ENCODE measurements around the gene TSPAN14. TPM values are rescaled to one million over a fixed set of nuclear protein-coding genes. Genes with fewer than 3 reads are reported as not detected.
A peak's percentile ranks its signal among the peaks of the same experiment; 100 is the strongest.

Gene TSPAN14
- total RNA-seq, 4 donors from 2014 or later = 37.1 to 110 (median 66.1) TPM

DNA sequence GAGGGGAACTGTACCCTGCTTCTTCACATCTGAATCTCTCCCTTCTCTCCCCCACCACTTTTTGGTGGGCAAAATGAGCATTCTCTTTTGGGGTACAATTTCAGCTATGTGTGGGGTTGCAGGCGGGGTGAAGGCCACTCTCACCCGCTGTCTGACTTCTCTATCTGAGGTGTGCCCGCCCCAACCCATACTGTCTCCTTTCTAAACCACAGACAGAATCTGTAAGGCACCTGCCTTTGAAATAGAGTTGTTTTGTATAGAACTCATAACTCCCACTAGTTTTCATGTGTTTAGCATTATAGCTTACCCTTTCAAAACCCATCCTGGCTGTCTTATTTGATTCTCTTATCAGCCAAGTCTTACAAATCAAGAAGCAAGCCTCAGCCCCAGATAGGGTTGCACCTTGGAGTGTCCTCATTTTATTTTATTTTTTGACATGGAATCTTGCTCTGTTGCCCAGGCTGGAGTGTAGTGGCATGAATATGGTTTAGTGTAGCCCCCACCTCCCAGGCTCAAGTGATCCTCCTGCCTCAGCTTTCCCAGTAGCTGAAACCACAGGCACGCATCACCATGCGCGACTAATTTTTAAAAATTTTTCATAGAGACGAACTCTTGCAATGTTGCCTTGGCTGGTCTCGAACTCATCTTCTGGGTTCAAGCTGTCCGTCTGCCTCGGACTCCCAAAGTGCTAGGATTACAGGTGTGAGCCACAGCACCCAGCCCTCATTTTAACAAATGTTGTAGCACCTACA, 11.9 kb downstream of the TSPAN14 start:
- intact Hi-C loops (cut with DNase I; ENCODE audit: low total_unique reads) = no loop called here
- no peaks in the 10 kb centered on the region for H3K36me3 ChIP-seq
- H3K4me3 ChIP-seq = no peak overlapping the region
- H3K27ac ChIP-seq = peak overlapping the region; percentile 68 to 83
- no peaks in the 10 kb centered on the region for H3K9me3 ChIP-seq
- no peak for TF ChIP-seq POLR2A (IDR thresholded peaks at IDR 0.05)
- TF ChIP-seq, protein P1, sequence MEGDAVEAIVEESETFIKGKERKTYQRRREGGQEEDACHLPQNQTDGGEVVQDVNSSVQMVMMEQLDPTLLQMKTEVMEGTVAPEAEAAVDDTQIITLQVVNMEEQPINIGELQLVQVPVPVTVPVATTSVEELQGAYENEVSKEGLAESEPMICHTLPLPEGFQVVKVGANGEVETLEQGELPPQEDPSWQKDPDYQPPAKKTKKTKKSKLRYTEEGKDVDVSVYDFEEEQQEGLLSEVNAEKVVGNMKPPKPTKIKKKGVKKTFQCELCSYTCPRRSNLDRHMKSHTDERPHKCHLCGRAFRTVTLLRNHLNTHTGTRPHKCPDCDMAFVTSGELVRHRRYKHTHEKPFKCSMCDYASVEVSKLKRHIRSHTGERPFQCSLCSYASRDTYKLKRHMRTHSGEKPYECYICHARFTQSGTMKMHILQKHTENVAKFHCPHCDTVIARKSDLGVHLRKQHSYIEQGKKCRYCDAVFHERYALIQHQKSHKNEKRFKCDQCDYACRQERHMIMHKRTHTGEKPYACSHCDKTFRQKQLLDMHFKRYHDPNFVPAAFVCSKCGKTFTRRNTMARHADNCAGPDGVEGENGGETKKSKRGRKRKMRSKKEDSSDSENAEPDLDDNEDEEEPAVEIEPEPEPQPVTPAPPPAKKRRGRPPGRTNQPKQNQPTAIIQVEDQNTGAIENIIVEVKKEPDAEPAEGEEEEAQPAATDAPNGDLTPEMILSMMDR (IDR thresholded peaks at IDR 0.05) = no peak
- H3K4me1 ChIP-seq = peaks cover 8 to 29% of the 10 kb centered on the region in 2 donors
- DNase-seq = no peak
- H3K27me3 ChIP-seq = no peaks in the 10 kb centered on the region

- no peak for DNase-seq
- no peak for TF ChIP-seq POLR2A (IDR thresholded peaks at IDR 0.05)
- TF ChIP-seq, protein P1 (IDR thresholded peaks at IDR 0.05) = no peak
- Histone ChIP-seq H3K4me1 (peaks cover 6 to 29% of the 10 kb centered on the region in 2 donors), H3K36me3 (no peaks in the 10 kb centered on the region), H3K9me3 (no peaks in the 10 kb centered on the region), H3K27ac (peak overlapping the region; percentile 68 to 83), H3K27me3 (no peaks in the 10 kb centered on the region), H3K4me3 (no peak overlapping the region)
- intact Hi-C loops (cut with DNase I; ENCODE audit: low total_unique reads) = no loop called here
Measured at GRCh38 chr10:80466724-80467326, 12.7 kb downstream of the TSPAN14 start.

DNA sequence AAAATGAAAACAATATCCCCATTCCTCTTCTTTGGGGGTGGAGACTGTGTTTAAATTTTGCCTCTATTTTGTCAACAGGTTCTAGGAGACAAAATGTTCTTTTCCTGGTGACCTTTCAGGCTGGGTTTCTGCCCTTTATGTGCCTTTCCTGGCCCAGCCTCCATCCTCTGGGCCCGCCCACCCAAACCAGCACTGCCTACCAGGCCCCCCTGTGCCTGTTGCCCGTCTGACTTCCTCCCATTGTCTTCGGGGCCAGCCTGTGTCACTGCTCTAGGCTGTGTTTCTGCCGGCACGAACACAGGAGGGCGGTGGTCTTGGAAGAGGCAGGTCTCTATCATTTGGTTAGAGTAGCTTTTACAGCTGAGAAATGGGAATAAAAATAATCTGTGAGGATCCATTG, 13.9 kb downstream of the TSPAN14 start:
- no peaks in the 10 kb centered on the region for H3K36me3 ChIP-seq
- peaks cover 0 to 29% of the 10 kb centered on the region in 2 donors for H3K4me1 ChIP-seq
- intact Hi-C loops (cut with DNase I; ENCODE audit: low total_unique reads) = no loop called here
- no peaks in the 10 kb centered on the region for H3K9me3 ChIP-seq
- H3K4me3 ChIP-seq = no peak overlapping the region
- peak overlapping the region; percentile 68 to 83 for H3K27ac ChIP-seq
- DNase-seq = peak; percentile 41 to 76
- TF ChIP-seq, protein P1 (IDR thresholded peaks at IDR 0.05) = no peak
- TF ChIP-seq POLR2A (IDR thresholded peaks at IDR 0.05) = no peak
- H3K27me3 ChIP-seq = no peaks in the 10 kb centered on the region

DNA sequence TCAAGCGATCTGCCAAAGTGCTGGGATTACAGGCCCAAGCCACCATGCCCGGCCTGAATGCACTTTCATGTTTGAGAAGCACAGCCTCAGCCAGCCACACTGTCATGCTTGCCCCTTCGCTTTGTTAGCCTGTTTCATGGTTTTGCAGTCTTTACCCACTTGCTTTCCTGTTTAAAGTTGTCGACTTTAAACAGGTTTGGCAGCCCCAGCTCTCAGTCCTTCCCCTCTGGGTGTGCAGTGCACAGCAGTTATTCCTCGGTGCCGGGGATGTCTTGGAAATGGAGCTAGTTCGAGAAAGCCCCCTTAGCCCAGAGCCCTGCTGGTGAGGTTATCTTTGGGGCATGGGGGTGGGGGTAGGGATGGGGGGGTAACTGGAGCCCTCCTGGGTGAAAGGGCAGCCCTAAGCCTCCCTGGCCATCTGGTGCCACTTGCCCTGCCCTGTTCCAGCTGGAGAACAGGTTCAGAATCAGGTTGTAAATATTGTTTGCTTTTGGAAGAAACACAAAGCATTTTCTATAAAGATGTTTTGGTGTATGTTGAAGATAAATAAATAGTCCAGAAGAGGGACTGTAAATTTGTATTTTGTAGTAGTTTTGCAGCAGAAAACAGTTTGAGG, 14.8 kb downstream of the TSPAN14 start:
- Histone ChIP-seq H3K4me1 (peaks cover 0 to 25% of the 10 kb centered on the region in 2 donors), H3K27ac (peak overlapping the region; percentile 41 to 54), H3K27me3 (no peaks in the 10 kb centered on the region), H3K36me3 (no peaks in the 10 kb centered on the region), H3K9me3 (no peaks in the 10 kb centered on the region), H3K4me3 (no peak overlapping the region)
- intact Hi-C loops (cut with DNase I; ENCODE audit: low total_unique reads) = no loop called here
- no peak for TF ChIP-seq POLR2A (IDR thresholded peaks at IDR 0.05)
- TF ChIP-seq, protein P1 (IDR thresholded peaks at IDR 0.05) = no peak
- no peak for DNase-seq

DNA sequence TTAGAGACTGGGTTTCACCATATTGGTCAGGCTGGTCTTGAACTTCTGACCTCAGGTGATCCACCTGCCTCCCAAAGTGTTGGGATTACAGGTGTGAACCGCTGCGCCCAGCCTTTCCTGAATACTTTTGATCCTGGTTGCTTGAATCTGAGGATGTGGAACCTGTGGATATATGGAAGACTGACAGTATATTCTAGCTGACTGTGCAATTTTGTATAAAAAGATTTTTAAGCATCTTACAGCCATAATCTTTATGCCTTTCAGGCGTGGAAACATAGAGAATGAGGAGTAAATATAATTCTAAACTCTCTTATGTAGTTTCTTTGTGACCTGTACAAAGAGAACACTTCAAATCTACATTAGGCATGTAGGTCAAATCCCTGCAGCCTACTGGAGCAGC, 16.2 kb downstream of the TSPAN14 start:
- no peaks in the 10 kb centered on the region for H3K9me3 ChIP-seq
- H3K27ac ChIP-seq = peak overlapping the region in 1 of 2 donors; percentile 54
- no peaks in the 10 kb centered on the region for H3K27me3 ChIP-seq
- no peak for TF ChIP-seq POLR2A (IDR thresholded peaks at IDR 0.05)
- H3K36me3 ChIP-seq = no peaks in the 10 kb centered on the region
- intact Hi-C loops (cut with DNase I; ENCODE audit: low total_unique reads) = no loop called here
- no peak for DNase-seq
- H3K4me3 ChIP-seq = no peak overlapping the region
- H3K4me1 ChIP-seq = peaks cover 0 to 12% of the 10 kb centered on the region in 2 donors
